Kidney epithelial cell (primary cell): Measurements from ENCODE around the gene CRYZ. TPM values are rescaled to one million over a fixed set of nuclear protein-coding genes. Genes with fewer than 3 reads are reported as not detected.
"Not testable (repeated sequence)": the region's sequence is repeated elsewhere in the genome, so short reads cannot be mapped to it uniquely, and the experiment has no call there.

Experiments
- DNase-seq: peaks from one replicate; pipeline ENCODE4 v3.0.0-alpha.2; 2010; ENCODE audit warnings: low read depth
- H3K27me3 ChIP-seq: 2 replicates; pipeline ENCODE4 v1.6.0; 2011; ENCODE audit warnings: low read length; ENCODE audit not compliant: control insufficient read depth, insufficient read depth
- H3K36me3 ChIP-seq: 2 replicates; pipeline ENCODE4 v1.5.1; 2011; ENCODE audit warnings: low read length; ENCODE audit not compliant: control insufficient read depth, insufficient read depth
- H3K4me3 ChIP-seq: 2 replicates; pipeline ENCODE4 v1.5.1; 2011; ENCODE audit warnings: low read depth, mild to moderate bottlenecking, control low read depth, low read length
- total RNA-seq: library from RNA; depleted of rRNA; stranded (reverse); fragments of >200 nt; gene quantifications from 2 replicates; pipeline ENCODE4 v1.2.3, GENCODE V29; 2015
- TF ChIP-seq, protein P1 (sequence below): IDR thresholded peaks from 2 replicates; pipeline ENCODE4 v1.5.1; 2011; ENCODE audit warnings: mild to moderate bottlenecking, moderate library complexity, low read length, control low read depth, inconsistent platforms; ENCODE audit not compliant: insufficient read depth, poor library complexity, severe bottlenecking

CRYZ gene
- total RNA-seq, 1 donor from 2014 or later, result 38.4 TPM

DNA sequence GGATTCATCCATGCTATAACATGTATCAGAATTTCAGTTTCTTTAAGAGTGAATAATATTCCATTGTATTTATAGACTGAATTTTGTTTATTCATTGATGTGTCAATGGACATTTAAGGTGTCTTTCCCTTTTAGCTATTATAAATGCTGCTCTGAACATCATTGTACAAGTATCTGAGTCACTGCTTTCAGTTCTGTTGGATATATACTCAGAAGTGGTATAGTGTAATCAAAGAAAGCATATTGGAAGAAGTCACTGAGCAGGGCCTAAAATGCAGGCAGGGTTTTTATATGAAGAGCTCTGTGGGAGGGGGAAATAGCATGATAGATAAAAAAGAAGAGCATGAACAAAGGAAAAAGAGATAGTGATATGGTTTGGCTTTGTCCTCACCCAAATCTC is 22.6 kb upstream of the CRYZ start:
- H3K36me3 ChIP-seq, result peaks cover 1% of the 10 kb centered on the region
- TF ChIP-seq, protein P1, sequence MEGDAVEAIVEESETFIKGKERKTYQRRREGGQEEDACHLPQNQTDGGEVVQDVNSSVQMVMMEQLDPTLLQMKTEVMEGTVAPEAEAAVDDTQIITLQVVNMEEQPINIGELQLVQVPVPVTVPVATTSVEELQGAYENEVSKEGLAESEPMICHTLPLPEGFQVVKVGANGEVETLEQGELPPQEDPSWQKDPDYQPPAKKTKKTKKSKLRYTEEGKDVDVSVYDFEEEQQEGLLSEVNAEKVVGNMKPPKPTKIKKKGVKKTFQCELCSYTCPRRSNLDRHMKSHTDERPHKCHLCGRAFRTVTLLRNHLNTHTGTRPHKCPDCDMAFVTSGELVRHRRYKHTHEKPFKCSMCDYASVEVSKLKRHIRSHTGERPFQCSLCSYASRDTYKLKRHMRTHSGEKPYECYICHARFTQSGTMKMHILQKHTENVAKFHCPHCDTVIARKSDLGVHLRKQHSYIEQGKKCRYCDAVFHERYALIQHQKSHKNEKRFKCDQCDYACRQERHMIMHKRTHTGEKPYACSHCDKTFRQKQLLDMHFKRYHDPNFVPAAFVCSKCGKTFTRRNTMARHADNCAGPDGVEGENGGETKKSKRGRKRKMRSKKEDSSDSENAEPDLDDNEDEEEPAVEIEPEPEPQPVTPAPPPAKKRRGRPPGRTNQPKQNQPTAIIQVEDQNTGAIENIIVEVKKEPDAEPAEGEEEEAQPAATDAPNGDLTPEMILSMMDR, result no peak

DNA sequence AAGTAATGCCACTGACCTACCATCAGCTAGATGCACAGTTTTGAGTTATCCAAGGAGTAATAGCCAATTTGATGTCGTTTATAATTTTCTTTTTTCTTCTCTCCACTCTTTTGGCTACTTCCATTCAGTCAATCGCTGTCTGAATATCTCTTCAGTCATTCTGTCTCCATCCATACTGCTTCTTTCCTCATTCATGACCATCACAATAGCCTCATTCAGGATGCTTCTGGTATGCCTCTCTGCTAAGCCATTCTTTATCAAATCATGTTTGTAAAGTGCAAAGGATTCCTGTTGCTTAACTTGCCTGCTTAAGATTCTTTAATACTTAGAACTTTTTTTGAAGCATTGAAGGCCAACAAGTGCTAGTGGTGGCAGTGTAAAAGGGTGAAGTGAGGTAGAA is 20.3 kb upstream of the CRYZ start:
- DNase-seq, result no peak
- Histone ChIP-seq H3K27me3 (no peaks in the 10 kb centered on the region), H3K36me3 (peaks cover 1% of the 10 kb centered on the region), H3K4me3 (no peak overlapping the region)
- TF ChIP-seq, protein P1, result no peak

More for the DNA sequence above, 22.6 kb upstream of the CRYZ start:
- no peak overlapping the region for H3K4me3 ChIP-seq
- no peaks in the 10 kb centered on the region for H3K27me3 ChIP-seq
- no peak for DNase-seq

DNA sequence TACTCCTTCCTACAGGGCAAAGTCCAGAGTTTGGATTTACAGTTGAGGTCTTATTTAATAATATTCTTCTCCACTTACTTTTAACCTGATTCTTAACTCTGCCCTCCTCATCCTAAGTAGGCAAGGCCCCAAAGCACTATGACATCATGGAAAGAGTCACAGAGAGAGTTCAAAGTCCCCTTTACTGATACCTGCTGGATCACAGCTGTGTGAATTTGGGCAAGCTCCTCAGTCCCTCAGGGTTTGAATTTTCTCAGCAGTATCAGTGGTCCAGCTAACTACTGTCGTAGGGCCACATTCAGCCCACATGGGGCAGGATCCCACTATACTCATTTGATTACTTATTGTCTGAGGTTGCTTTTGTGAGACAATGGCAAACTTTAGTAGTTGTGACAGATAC is 16.1 kb upstream of the CRYZ start:
- Histone ChIP-seq H3K4me3 (no peak overlapping the region), H3K36me3 (no peaks in the 10 kb centered on the region), H3K27me3 (no peaks in the 10 kb centered on the region)
- TF ChIP-seq, protein P1, result no peak
- DNase-seq, result no peak

DNA sequence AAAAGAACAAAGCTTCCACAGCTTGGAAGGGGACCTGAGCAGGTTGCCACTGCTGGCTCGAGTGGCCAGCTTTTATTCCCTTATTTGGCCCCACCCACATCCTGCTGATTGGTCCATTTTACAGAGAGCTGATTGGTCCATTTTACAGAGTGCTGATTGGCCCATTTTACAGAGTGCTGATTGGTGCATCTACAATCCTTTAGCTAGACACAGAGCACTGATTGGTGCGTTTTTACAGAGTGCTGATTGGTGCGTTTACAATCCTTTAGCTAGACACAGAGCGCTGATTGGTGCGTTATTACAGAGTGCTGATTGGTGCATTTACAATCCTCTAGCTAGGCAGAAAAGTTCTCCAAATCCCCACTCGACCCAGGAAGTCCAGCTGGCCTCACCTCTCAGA is 12.4 kb upstream of the CRYZ start:
- DNase-seq, H3K36me3 ChIP-seq, H3K4me3 ChIP-seq, H3K27me3 ChIP-seq: not testable (repeated sequence)

DNA sequence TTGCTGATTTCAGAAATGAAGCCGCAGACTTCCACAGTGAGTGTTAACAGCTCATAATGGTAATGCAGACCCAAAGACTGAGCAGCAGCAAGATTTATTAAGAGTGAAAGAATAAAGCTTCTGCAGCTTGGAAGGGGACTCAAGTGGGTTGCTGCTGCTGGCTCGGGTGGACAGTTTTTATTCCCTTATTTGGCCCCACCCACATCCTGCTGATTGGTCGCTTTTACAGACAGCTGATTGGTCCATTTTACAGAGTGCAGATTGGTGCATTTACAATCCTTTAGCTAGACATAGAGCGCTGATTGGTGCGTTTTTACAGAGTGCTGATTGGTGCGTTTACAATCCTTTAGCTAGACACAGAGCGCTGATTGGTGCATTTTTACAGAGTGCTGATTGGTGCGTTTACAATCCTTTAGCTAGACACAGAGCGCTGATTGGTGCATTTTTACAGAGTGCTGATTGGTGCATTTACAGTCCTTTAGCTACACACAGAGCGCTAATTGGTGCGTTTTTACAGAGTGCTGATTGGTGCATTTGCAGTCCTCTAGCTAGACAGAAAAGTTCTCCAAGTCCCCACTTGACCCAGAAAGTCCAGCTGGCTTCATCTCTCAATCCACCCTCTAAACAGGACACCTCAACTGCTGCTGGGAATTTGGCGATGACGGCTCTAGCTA is 7.6 kb upstream of the CRYZ start:
- H3K4me3 ChIP-seq, H3K36me3 ChIP-seq, DNase-seq, H3K27me3 ChIP-seq: not testable (repeated sequence)

DNA sequence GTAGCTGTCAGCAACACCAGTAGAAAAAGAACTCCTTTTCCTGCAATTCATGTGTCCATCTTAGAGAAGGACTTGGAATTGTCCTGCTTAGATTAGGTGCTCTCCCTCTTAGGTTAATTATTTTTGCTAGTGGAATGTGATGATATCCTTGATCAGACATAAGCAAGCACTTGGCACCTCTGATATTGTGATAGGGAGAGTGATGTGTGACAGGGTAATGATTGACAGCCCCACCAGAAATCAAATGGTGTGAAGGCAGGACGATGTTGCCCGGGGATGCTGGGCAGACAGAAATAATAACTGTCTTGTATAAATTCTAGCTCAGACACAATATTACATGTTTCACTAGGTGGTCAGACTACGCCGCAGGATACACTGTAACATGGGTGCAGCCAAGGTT is 4.5 kb upstream of the CRYZ start:
- TF ChIP-seq, protein P1, result no peak
- H3K36me3 ChIP-seq, result peaks cover 2% of the 10 kb centered on the region
- H3K27me3 ChIP-seq, result no peaks in the 10 kb centered on the region
- DNase-seq, result no peak
- no peak overlapping the region for H3K4me3 ChIP-seq
